Activated B cell treated with CpG ODN at 0.5 μM for 24 hours (primary cell): ENCODE measurements around the gene KIRREL2. TPM values are rescaled to one million over a fixed set of nuclear protein-coding genes. Genes with fewer than 3 reads are reported as not detected.
A peak's percentile ranks its signal among the peaks of the same experiment; 100 is the strongest.

Experiments
- ATAC-seq: fragments of 200-7000 bp; cut with Tn5 transposase; one replicate; pipeline ENCODE4 v1.10.0; 2021; ENCODE audit warnings: low read depth, mild to moderate bottlenecking, moderate library complexity
- CTCF ChIA-PET: fragments of 350-600 bp; sonication (Branson Sonifier 250); formaldehyde crosslinking; loops from one replicate; lab custom pipeline; 2021; ENCODE audit warnings: antibody characterized with exemption; lab: Charles Lee
- POLR2A ChIA-PET: fragments of 350-600 bp; sonication (Branson Sonifier 250); formaldehyde crosslinking; loops from one replicate; lab custom pipeline; 2021; ENCODE audit warnings: antibody characterized with exemption; lab: Charles Lee
- DNase-seq: peaks from one replicate; pipeline ENCODE4 v3.0.0; 2022
- H3K27ac Mint-ChIP-seq: one replicate; pipeline ENCODE4 v1.8.0; 2020; ENCODE audit warnings: mixed read lengths
- H3K27me3 Mint-ChIP-seq: one replicate; pipeline ENCODE4 v1.8.0; 2021; ENCODE audit warnings: mixed read lengths
- H3K36me3 Mint-ChIP-seq: one replicate; pipeline ENCODE4 v1.8.0; 2021; ENCODE audit warnings: low read depth, mixed read lengths
- H3K4me1 Mint-ChIP-seq: one replicate; pipeline ENCODE4 v1.8.0; 2021; ENCODE audit warnings: mixed read lengths
- H3K4me3 Mint-ChIP-seq: one replicate; pipeline ENCODE4 v1.8.0; 2020; ENCODE audit warnings: mild to moderate bottlenecking, mixed read lengths
- H3K9me3 Mint-ChIP-seq: one replicate; pipeline ENCODE4 v1.8.0; 2020; ENCODE audit warnings: mixed read lengths
- intact Hi-C: fragments of 100-400 bp; cut with micrococcal nuclease; formaldehyde crosslinking; loops from one replicate; pipeline ENCODE4 v1.15.1; 2024
- total RNA-seq: library from RNA; stranded (reverse); gene quantifications from 2 replicates; pipeline ENCODE4 v1.2.3, GENCODE V29; 2022
- TF ChIP-seq, protein P1 (sequence below): fragments of 200-600 bp; IDR thresholded peaks from one replicate; pipeline ENCODE4 v1.8.0; 2022; ENCODE audit warnings: antibody characterized with exemption, mild to moderate bottlenecking

KIRREL2 gene
- total RNA-seq, 1 donor from 2014 or later, result not detected

- Mint-ChIP-seq H3K27me3 (peaks cover 20% of the 10 kb centered on the region), H3K4me3 (no peak overlapping the region), H3K4me1 (peaks cover 6% of the 10 kb centered on the region), H3K9me3 (no peaks in the 10 kb centered on the region), H3K36me3 (peaks cover 19% of the 10 kb centered on the region), H3K27ac (peak overlapping the region; percentile 38)
- POLR2A ChIA-PET, result interaction anchor here (1.4 to 6.6 kb wide), 3 partner anchors 9 to 49 kb away, joined by 3 to 60 read pairs (median 6); partner anchors contain the start of gene NFKBID
- intact Hi-C loops, result loop anchor here (1.0 kb wide), 3 partner anchors 17 to 189 kb away; no protein-coding TSS in a partner anchor
- ATAC-seq, result peak; percentile 69
- CTCF ChIA-PET, result interaction anchor here (0.6 to 6.9 kb wide), 12 partner anchors 9 to 288 kb away, joined by 3 to 81 read pairs (median 4); partner anchors contain the start of gene ALKBH6
- TF ChIP-seq, protein P1, sequence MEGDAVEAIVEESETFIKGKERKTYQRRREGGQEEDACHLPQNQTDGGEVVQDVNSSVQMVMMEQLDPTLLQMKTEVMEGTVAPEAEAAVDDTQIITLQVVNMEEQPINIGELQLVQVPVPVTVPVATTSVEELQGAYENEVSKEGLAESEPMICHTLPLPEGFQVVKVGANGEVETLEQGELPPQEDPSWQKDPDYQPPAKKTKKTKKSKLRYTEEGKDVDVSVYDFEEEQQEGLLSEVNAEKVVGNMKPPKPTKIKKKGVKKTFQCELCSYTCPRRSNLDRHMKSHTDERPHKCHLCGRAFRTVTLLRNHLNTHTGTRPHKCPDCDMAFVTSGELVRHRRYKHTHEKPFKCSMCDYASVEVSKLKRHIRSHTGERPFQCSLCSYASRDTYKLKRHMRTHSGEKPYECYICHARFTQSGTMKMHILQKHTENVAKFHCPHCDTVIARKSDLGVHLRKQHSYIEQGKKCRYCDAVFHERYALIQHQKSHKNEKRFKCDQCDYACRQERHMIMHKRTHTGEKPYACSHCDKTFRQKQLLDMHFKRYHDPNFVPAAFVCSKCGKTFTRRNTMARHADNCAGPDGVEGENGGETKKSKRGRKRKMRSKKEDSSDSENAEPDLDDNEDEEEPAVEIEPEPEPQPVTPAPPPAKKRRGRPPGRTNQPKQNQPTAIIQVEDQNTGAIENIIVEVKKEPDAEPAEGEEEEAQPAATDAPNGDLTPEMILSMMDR, result no peak
- no peak for DNase-seq
These were observed 25.6 kb downstream of the KIRREL2 start for GRCh38 chr19:35882114-35882832.

DNA sequence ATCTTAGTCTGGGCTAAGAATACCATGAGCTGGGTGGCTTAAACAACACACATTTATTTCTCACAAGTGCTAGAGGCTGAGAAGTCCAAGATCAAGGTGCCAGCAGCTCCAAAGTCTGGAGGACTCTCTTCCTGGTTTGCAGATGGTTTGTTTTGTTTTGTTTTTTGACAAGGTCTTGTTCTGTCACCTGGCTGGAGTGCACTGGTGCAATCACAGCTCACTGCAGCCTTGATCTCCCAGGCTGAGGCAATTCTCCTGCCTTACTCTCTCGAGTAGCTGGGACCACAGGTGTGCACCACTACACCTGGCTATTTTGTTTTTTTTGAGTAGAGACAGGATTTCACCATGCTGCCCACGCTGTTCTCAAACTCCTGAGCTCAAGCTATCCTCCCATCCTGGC lies 27.2 kb downstream of the KIRREL2 start:
- Mint-ChIP-seq H3K36me3 (peaks cover 35% of the 10 kb centered on the region), H3K27me3 (peaks cover 10% of the 10 kb centered on the region), H3K4me3 (no peak overlapping the region), H3K27ac (no peak overlapping the region), H3K4me1 (peaks cover 8% of the 10 kb centered on the region), H3K9me3 (no peaks in the 10 kb centered on the region)
- ATAC-seq (no peak), DNase-seq (no peak)
- TF ChIP-seq, protein P1, result no peak
- intact Hi-C loops, result no loop called here
- ChIA-PET POLR2A (interaction anchor here (0.6 to 6.6 kb wide), 11 partner anchors 15 to 645 kb away, joined by 3 to 60 read pairs (median 5); partner anchors contain the start of genes IGFLR1 and NFKBID), CTCF (interaction anchor here (1.1 to 6.9 kb wide), 4 partner anchors 10 to 49 kb away, joined by 3 to 81 read pairs (median 12); no protein-coding TSS in a partner anchor)

GRCh38 chr19:35885225-35885738 lies 28.6 kb downstream of the KIRREL2 start:
- H3K36me3 Mint-ChIP-seq, result peaks cover 47% of the 10 kb centered on the region
- peak overlapping the region; percentile 61 for H3K27ac Mint-ChIP-seq
- no peaks in the 10 kb centered on the region for H3K9me3 Mint-ChIP-seq
- ATAC-seq (no peak), DNase-seq (no peak)
- ChIA-PET POLR2A (interaction anchor here (1.0 to 6.6 kb wide), 3 partner anchors 9 to 46 kb away, joined by 4 to 60 read pairs (median 6); no protein-coding TSS in a partner anchor), CTCF (no interaction called here)
- peaks cover under 1% of the 10 kb centered on the region for H3K27me3 Mint-ChIP-seq
- peaks cover 10% of the 10 kb centered on the region for H3K4me1 Mint-ChIP-seq
- TF ChIP-seq, protein P1, result no peak
- intact Hi-C loops, result no loop called here
- no peak overlapping the region for H3K4me3 Mint-ChIP-seq

DNA sequence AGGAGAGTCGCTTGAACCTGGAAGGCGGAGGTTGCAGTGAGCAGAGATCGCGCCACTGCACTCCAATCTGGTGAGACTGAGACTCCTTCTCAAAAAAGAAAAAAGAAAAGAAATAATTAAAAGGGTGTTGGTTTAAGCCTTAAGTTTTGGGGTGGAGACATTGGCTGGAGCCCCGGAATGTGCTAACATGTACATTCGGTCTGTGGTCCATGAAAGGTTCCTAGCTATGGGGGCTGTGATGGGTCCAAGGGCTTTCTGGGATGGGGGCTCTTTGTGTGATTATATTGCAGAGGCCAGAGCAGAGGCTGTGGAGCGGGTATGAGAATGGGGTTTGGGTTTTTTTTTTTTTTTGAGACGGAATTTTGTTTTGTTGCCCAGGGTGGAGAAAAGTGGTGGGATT lies 29.2 kb downstream of the KIRREL2 start:
- intact Hi-C loops, result no loop called here
- DNase-seq (no peak), ATAC-seq (no peak)
- Mint-ChIP-seq H3K9me3 (no peaks in the 10 kb centered on the region), H3K27me3 (no peaks in the 10 kb centered on the region), H3K4me1 (peaks cover 11% of the 10 kb centered on the region), H3K4me3 (no peak overlapping the region), H3K36me3 (peaks cover 52% of the 10 kb centered on the region), H3K27ac (no peak overlapping the region)
- ChIA-PET POLR2A (interaction anchor here (1.2 to 6.6 kb wide), 3 partner anchors 9 to 45 kb away, joined by 4 to 60 read pairs (median 6); no protein-coding TSS in a partner anchor), CTCF (no interaction called here)
- TF ChIP-seq, protein P1, result no peak

GRCh38 chr19:35887197-35887596 lies 30.5 kb downstream of the KIRREL2 start:
- DNase-seq, result no peak
- Mint-ChIP-seq H3K36me3 (peaks cover 62% of the 10 kb centered on the region), H3K27me3 (no peaks in the 10 kb centered on the region), H3K4me3 (no peak overlapping the region), H3K4me1 (peaks cover 13% of the 10 kb centered on the region), H3K27ac (no peak overlapping the region), H3K9me3 (no peaks in the 10 kb centered on the region)
- TF ChIP-seq, protein P1, result no peak
- intact Hi-C loops, result no loop called here
- POLR2A ChIA-PET, result interaction anchor here (1.4 to 6.6 kb wide), 2 partner anchors 11 to 44 kb away, joined by 4 to 60 read pairs; no protein-coding TSS in a partner anchor
- CTCF ChIA-PET, result no interaction called here
- ATAC-seq, result no peak
